Measurements from ENCODE around the gene CYP26A1.

CYP26A1 gene

GRCh38 chr10:93065675-93066543 is 7.8 kb upstream of the CYP26A1 start:
- Histone ChIP-seq H3K9me3 (no peaks in the 10 kb centered on the region), H3K27me3 (peaks cover 100% of the 10 kb centered on the region), H3K27ac (no peak overlapping the region), H3K4me3 (ENCODE audit: low read depth in 1 of 2, low read length in 1 of 2) (no peak overlapping the region), H3K36me3 (no peaks in the 10 kb centered on the region), H3K4me1 (ENCODE audit: control insufficient read depth in 1 of 2, insufficient read depth in 1 of 2, low read depth in 1 of 2, low read length in 1 of 2) (peaks cover 10 to 12% of the 10 kb centered on the region in 2 experiments)
- TF ChIP-seq, protein P1, sequence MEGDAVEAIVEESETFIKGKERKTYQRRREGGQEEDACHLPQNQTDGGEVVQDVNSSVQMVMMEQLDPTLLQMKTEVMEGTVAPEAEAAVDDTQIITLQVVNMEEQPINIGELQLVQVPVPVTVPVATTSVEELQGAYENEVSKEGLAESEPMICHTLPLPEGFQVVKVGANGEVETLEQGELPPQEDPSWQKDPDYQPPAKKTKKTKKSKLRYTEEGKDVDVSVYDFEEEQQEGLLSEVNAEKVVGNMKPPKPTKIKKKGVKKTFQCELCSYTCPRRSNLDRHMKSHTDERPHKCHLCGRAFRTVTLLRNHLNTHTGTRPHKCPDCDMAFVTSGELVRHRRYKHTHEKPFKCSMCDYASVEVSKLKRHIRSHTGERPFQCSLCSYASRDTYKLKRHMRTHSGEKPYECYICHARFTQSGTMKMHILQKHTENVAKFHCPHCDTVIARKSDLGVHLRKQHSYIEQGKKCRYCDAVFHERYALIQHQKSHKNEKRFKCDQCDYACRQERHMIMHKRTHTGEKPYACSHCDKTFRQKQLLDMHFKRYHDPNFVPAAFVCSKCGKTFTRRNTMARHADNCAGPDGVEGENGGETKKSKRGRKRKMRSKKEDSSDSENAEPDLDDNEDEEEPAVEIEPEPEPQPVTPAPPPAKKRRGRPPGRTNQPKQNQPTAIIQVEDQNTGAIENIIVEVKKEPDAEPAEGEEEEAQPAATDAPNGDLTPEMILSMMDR (IDR thresholded peaks at IDR 0.05) = no peak

- Histone ChIP-seq H3K27me3 (peaks cover 100% of the 10 kb centered on the region), H3K36me3 (no peaks in the 10 kb centered on the region), H3K4me3 (ENCODE audit: low read depth in 1 of 2, low read length in 1 of 2) (no peak overlapping the region), H3K9me3 (no peaks in the 10 kb centered on the region), H3K27ac (no peak overlapping the region), H3K4me1 (ENCODE audit: control insufficient read depth in 1 of 2, insufficient read depth in 1 of 2, low read depth in 1 of 2, low read length in 1 of 2) (peaks cover 10 to 12% of the 10 kb centered on the region in 2 experiments)
- TF ChIP-seq, protein P1 (IDR thresholded peaks at IDR 0.05) = no peak
Measured at GRCh38 chr10:93066544-93066913, 7.2 kb upstream of the CYP26A1 start.

DNA sequence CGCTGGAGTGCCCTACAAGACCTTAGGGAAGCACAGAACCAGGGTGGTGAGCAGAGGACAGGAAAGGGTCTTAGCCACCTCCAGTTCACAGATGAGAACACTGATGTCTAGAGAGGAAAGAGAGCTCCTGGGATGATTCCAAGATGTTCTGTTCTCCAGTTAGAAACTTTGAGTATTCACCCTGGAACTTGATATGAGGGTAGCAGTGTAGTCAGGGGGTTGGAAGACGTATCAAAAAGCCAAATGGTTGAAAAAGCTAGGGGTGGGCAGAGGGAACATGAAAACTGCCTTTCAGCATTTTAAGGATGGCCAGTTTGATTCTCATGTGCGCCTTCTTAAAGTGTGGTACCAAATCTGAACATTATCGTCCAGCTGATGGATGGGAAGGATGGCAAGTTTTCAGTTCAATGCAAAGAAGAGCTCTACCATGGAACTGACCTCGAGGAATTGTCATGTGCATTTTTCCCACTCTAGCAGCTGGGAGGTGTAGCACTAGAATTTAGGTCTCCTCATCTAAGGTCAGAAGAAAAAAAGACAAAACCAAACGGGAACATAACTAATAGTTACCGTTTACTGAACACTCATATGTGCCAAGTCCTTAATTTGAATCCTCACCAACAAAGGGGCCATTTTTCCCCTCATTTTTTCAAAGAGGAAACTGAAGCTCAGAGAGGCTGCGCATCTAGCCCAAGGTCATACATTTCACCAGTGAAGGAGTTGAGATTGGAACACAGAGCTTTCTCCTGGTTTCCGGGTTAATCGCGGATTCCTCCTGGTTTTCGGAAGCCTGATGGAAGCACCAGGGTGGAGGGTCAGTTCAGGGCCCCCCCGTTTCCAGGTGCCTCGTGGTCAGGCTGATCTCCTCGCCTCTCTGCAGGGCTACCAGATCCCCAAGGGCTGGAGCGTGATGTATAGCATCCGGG is 6.0 kb upstream of the CYP26A1 start:
- Histone ChIP-seq H3K27ac (no peak overlapping the region), H3K27me3 (peaks cover 100% of the 10 kb centered on the region), H3K9me3 (no peaks in the 10 kb centered on the region), H3K4me3 (ENCODE audit: low read depth in 1 of 2, low read length in 1 of 2) (no peak overlapping the region), H3K4me1 (ENCODE audit: control insufficient read depth in 1 of 2, insufficient read depth in 1 of 2, low read depth in 1 of 2, low read length in 1 of 2) (peaks cover 11% of the 10 kb centered on the region in 2 experiments), H3K36me3 (no peaks in the 10 kb centered on the region)
- TF ChIP-seq, protein P1 (IDR thresholded peaks at IDR 0.05) = no peak

GRCh38 chr10:93068411-93069244 is 5.1 kb upstream of the CYP26A1 start:
- H3K27me3 ChIP-seq = peaks cover 100% of the 10 kb centered on the region

More at GRCh38 chr10:93068411-93069244, 5.1 kb upstream of the CYP26A1 start:
- H3K9me3 ChIP-seq = no peaks in the 10 kb centered on the region
- TF ChIP-seq, protein P1 (IDR thresholded peaks at IDR 0.05) = no peak
- H3K27ac ChIP-seq = no peak overlapping the region
- peaks cover 14% of the 10 kb centered on the region in 2 experiments for H3K4me1 ChIP-seq (ENCODE audit: control insufficient read depth in 1 of 2, insufficient read depth in 1 of 2, low read depth in 1 of 2, low read length in 1 of 2)
- no peaks in the 10 kb centered on the region for H3K36me3 ChIP-seq
- no peak overlapping the region for H3K4me3 ChIP-seq (ENCODE audit: low read depth in 1 of 2, low read length in 1 of 2)

All from neutrophil (primary cell).